SK-N-SH (cell line): ENCODE measurements around the gene ANKRD52. TPM values are rescaled to one million over a fixed set of nuclear protein-coding genes. Genes with fewer than 3 reads are reported as not detected.

Experiments used
- CTCF ChIA-PET: fragments of 300-600, 350-600 bp; formaldehyde crosslinking; extraction: SDS; loops from one replicate; lab custom pipeline; 2021; lab: Yijun Ruan, JAX
- POLR2A ChIA-PET: fragments of 350-600 bp; sonication (Branson Sonifier 250); formaldehyde crosslinking; extraction: SDS; loops from one replicate; lab custom pipeline; 2020; ENCODE audit warnings: antibody characterized with exemption, inconsistent platforms; lab: Yijun Ruan, JAX
- DNase-seq: peaks from one replicate; pipeline ENCODE4 v3.0.0; 2012
- H2AFZ ChIP-seq: fragments of 200-600 bp; sonication (generic); 2 replicates; pipeline ENCODE4 v1.8.1; 2016; ENCODE audit warnings: antibody characterized with exemption, mild to moderate bottlenecking, low read depth
- H3F3A ChIP-seq: fragments of 200-600 bp; sonication (generic); replicated peaks from 2 replicates; pipeline ENCODE3; 2016; ENCODE audit warnings: antibody characterized with exemption, mild to moderate bottlenecking; ENCODE audit not compliant: insufficient read depth
- H3K27ac ChIP-seq, 2 experiments: fragments of 200-500 bp in 1 of 2; fragments of 200-600 bp in 1 of 2; sonication (Bioruptor generic) in 1 of 2; sonication (generic), shearing (Covaris generic) in 1 of 2; 2 replicates each; pipeline versions ENCODE4 v1.5.1 to v1.6.1; 2014 to 2016; ENCODE audit warnings: low read depth in 2 of 2, inconsistent platforms in 1 of 2, low read length in 1 of 2, mild to moderate bottlenecking in 1 of 2, mixed read lengths in 1 of 2
- H3K27me3 ChIP-seq: fragments of 200-600 bp; sonication (generic), shearing (Covaris generic); 2 replicates; pipeline ENCODE4 v1.6.1; 2016; ENCODE audit warnings: mixed run types; ENCODE audit not compliant: insufficient read depth
- H3K36me3 ChIP-seq, 2 experiments: fragments of 200-500 bp in 1 of 2; fragments of 200-600 bp in 1 of 2; sonication (Bioruptor generic) in 1 of 2; sonication (generic) in 1 of 2; replicated peaks in 1 of 2; 2 replicates each; pipeline versions ENCODE3 to v1.5.1; 2014 to 2016; ENCODE audit warnings: low read length in 1 of 2, mild to moderate bottlenecking in 1 of 2; ENCODE audit not compliant: insufficient read depth in 2 of 2, control insufficient read depth in 1 of 2
- H3K4me1 ChIP-seq, 2 experiments: fragments of 200-500 bp in 1 of 2; fragments of 200-600 bp in 1 of 2; sonication (Bioruptor generic) in 1 of 2; sonication (generic), shearing (Covaris generic) in 1 of 2; 2 replicates each; pipeline versions ENCODE4 v1.5.1 to v1.6.1; 2014 to 2016; ENCODE audit warnings: low read depth in 1 of 2, low read length in 1 of 2, mixed run types in 1 of 2; ENCODE audit not compliant: insufficient read depth in 2 of 2, control insufficient read depth in 1 of 2
- H3K4me2 ChIP-seq: fragments of 200-600 bp; sonication (generic), shearing (Covaris generic); 2 replicates; pipeline ENCODE4 v1.6.1; 2017; ENCODE audit warnings: mixed run types
- H3K4me3 ChIP-seq, 2 experiments: fragments of 200-500 bp in 1 of 2; fragments of 200-600 bp in 1 of 2; sonication (Bioruptor generic) in 1 of 2; sonication (generic), shearing (Covaris generic) in 1 of 2; 2 replicates each; pipeline versions ENCODE4 v1.5.1 to v1.8.1; 2014 to 2016; ENCODE audit warnings: low read depth in 2 of 2, inconsistent platforms in 1 of 2, low read length in 1 of 2, mild to moderate bottlenecking in 1 of 2, mixed read lengths in 1 of 2, moderate library complexity in 1 of 2
- H3K79me2 ChIP-seq: fragments of 200-600 bp; sonication (generic); 2 replicates; pipeline ENCODE4 v1.8.1; 2017; ENCODE audit warnings: mild to moderate bottlenecking; ENCODE audit not compliant: insufficient read depth
- H3K9ac ChIP-seq: fragments of 200-600 bp; sonication (generic); 2 replicates; pipeline ENCODE4 v1.6.1; 2017; ENCODE audit warnings: mixed run types
- H3K9me2 ChIP-seq: fragments of 200-600 bp; sonication (generic); 2 replicates; pipeline ENCODE4 v1.6.1; 2017; ENCODE audit warnings: mixed run types
- H3K9me3 ChIP-seq: fragments of 200-600 bp; sonication (generic); 2 replicates; pipeline ENCODE4 v1.6.1; 2017; ENCODE audit warnings: mixed run types, mild to moderate bottlenecking, moderate library complexity
- H4K20me1 ChIP-seq: fragments of 200-600 bp; sonication (generic); 2 replicates; pipeline ENCODE4 v1.6.1; 2017; ENCODE audit warnings: mild to moderate bottlenecking, mixed run types; ENCODE audit not compliant: insufficient read depth
- ELF1 ChIP-seq: IDR thresholded peaks from 2 replicates; pipeline ENCODE4 v1.4.0; 2012
- FOSL2 ChIP-seq: IDR thresholded peaks from 2 replicates; pipeline ENCODE4 v1.4.0; 2012; ENCODE audit warnings: low read depth, mild to moderate bottlenecking, moderate library complexity, borderline replicate concordance
- FOXJ3 ChIP-seq: sonication (generic); formaldehyde crosslinking; IDR thresholded peaks from 2 replicates; pipeline ENCODE4 v1.5.1; 2020; ENCODE audit warnings: mild to moderate bottlenecking, missing genetic modification reagents
- GATA2 ChIP-seq: sonication (generic); formaldehyde crosslinking; IDR thresholded peaks from 2 replicates; pipeline ENCODE4 v1.5.0; 2020; ENCODE audit warnings: mild to moderate bottlenecking, missing genetic modification reagents
- NFIC ChIP-seq: IDR thresholded peaks from 2 replicates; pipeline ENCODE4 v1.4.0; 2012; ENCODE audit warnings: borderline replicate concordance
- RFX5 ChIP-seq: IDR thresholded peaks from 2 replicates; pipeline ENCODE4 v1.6.1; 2012; ENCODE audit warnings: mild to moderate bottlenecking, improper control_type of control experiment, low read length
- RXRA ChIP-seq: IDR thresholded peaks from 2 replicates; pipeline ENCODE4 v1.4.0; 2012; ENCODE audit warnings: low read depth, mild to moderate bottlenecking, borderline replicate concordance
- SMC3 ChIP-seq: IDR thresholded peaks from 2 replicates; pipeline ENCODE4 v1.6.1; 2012; ENCODE audit warnings: low read depth, low read length, improper control_type of control experiment
- TCF12 ChIP-seq: IDR thresholded peaks from 2 replicates; pipeline ENCODE4 v1.4.0; 2012
- TEAD4 ChIP-seq: IDR thresholded peaks from 2 replicates; pipeline ENCODE4 v1.4.0; 2012; ENCODE audit warnings: mild to moderate bottlenecking, borderline replicate concordance; ENCODE audit not compliant: insufficient read depth
- USF1 ChIP-seq: IDR thresholded peaks from 2 replicates; pipeline ENCODE4 v1.4.0; 2012; ENCODE audit warnings: low read depth, borderline replicate concordance
- ZBTB33 ChIP-seq: IDR thresholded peaks from 2 replicates; pipeline ENCODE4 v1.4.0; 2012; ENCODE audit warnings: low read depth, borderline replicate concordance
- WGBS: methylation state at CpG from one replicate; pipeline ENCODE4 v1.1.6; 2017; ENCODE audit warnings: low lambda C conversion rate; 5-methylcytosine and 5-hydroxymethylcytosine counted together
- polyA plus RNA-seq, 3 experiments: library from polyadenylated mRNA; depleted of rRNA; stranded (reverse); fragments of >200 nt; gene quantifications; 2 replicates each; pipeline ENCODE4 v1.2.3, GENCODE V29; 2012
- TF ChIP-seq, protein P1 (sequence below): fragments of 150-350 bp; IDR thresholded peaks from 2 replicates; pipeline ENCODE4 v1.6.1; 2016; ENCODE audit warnings: mild to moderate bottlenecking, low read depth, low read length

ANKRD52 gene
- polyA plus RNA-seq, 1 of the 3 experiments (the other 2 are of a cell fraction): 23.4 TPM

DNA sequence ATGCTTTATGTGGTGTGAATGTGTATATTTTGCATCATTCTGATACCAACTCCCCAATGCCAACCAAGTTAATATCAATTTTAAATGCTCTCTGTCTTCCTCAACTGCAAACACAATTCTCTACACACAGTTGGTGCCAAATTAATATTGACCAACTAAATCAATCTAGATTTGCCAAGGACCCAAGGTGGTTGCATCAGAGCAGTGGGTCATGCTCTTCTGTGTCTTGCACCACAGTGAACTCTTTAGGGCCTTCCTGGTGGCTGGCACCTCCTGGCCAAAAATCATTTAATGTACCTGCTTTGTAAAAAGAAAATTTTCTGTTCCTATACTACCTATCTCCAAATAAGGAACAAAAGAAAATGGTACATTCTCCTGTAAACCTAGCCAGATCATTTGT, 22.7 kb upstream of the ANKRD52 start:
- H4K20me1 ChIP-seq: no peaks in the 10 kb centered on the region
- H3K79me2 ChIP-seq: peaks cover 12% of the 10 kb centered on the region; the same call in 1 of the 2 replicates
- H3K27me3 ChIP-seq: no peaks in the 10 kb centered on the region
- TF ChIP-seq FOXJ3 (CRISPR knock-in tag): no peak
- TF ChIP-seq, all 33 proteins: peak for 0
- ChIA-PET CTCF (no interaction called here), POLR2A (no interaction called here)
- H3K4me2 ChIP-seq: no peak overlapping the region
- no peak overlapping the region for H2AFZ ChIP-seq
- H3K27ac ChIP-seq: no peak overlapping the region
- DNase-seq: no peak
- no peaks in the 10 kb centered on the region for H3K9me3 ChIP-seq
- no peaks in the 10 kb centered on the region for H3K9me2 ChIP-seq
- no peak overlapping the region for H3K9ac ChIP-seq
- peaks cover 42 to 77% of the 10 kb centered on the region in 2 experiments for H3K36me3 ChIP-seq
- no peaks in the 10 kb centered on the region for H3K4me1 ChIP-seq
- H3K4me3 ChIP-seq: no peak overlapping the region
- H3F3A ChIP-seq: peaks cover 13% of the 10 kb centered on the region

DNA sequence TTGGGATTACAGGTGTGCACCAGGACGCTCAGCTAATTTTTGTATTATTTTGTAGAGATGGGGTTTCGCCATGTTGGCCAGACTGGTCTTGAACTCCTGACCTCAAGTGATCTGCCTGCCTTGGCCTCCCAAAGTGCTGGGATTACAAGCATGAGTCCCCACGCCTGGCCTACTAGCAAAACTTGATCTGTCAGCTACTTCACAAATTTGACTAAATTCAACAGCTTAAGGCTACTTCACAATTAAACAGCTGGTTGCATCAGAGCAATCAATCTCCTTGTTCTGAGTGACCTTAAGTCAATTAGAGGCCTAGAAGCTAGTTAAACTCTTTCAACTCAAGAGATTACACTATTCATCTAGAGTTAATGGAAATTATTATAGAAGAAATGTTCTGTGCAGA, 20.7 kb upstream of the ANKRD52 start:
- DNase-seq: no peak
- TF ChIP-seq RFX5: no peak
- TF ChIP-seq GATA2 (CRISPR knock-in tag): no peak
- TF ChIP-seq RXRA: no peak
- TF ChIP-seq, protein P1, sequence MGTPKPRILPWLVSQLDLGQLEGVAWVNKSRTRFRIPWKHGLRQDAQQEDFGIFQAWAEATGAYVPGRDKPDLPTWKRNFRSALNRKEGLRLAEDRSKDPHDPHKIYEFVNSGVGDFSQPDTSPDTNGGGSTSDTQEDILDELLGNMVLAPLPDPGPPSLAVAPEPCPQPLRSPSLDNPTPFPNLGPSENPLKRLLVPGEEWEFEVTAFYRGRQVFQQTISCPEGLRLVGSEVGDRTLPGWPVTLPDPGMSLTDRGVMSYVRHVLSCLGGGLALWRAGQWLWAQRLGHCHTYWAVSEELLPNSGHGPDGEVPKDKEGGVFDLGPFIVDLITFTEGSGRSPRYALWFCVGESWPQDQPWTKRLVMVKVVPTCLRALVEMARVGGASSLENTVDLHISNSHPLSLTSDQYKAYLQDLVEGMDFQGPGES: no peak
- TF ChIP-seq ZBTB33: no peak
- TF ChIP-seq FOSL2: no peak
- TF ChIP-seq TEAD4: no peak
- no peak for TF ChIP-seq NFIC
- TF ChIP-seq TCF12: no peak
- no peak for TF ChIP-seq SMC3
- no peak for TF ChIP-seq USF1
- TF ChIP-seq ELF1: no peak
- H3K4me2 ChIP-seq: no peak overlapping the region
- no peak overlapping the region for H3K9ac ChIP-seq
- H3K27me3 ChIP-seq: no peaks in the 10 kb centered on the region
- no peak overlapping the region for H2AFZ ChIP-seq
- no peaks in the 10 kb centered on the region for H3K9me2 ChIP-seq
- H3K36me3 ChIP-seq: peaks cover 52 to 83% of the 10 kb centered on the region in 2 experiments
- ChIA-PET POLR2A (no interaction called here), CTCF (interaction anchor here (0.7 to 3.4 kb wide), 2 partner anchors 10 to 12 kb away, joined by 3 to 18 read pairs; partner anchors contain the start of gene COQ10A)
- 100% methylated on average over 3 of the region's 3 CpGs for WGBS
- no peaks in the 10 kb centered on the region for H3K4me1 ChIP-seq
- H3K79me2 ChIP-seq: 0 out of 2 replicates have a peak, but pooled peaks cover 4% of the 10 kb centered on the region
- no peak overlapping the region for H3K4me3 ChIP-seq
- no peaks in the 10 kb centered on the region for H4K20me1 ChIP-seq
- no peak overlapping the region for H3K27ac ChIP-seq
- H3K9me3 ChIP-seq: no peaks in the 10 kb centered on the region
- peaks cover 17% of the 10 kb centered on the region for H3F3A ChIP-seq
